Activated CD8-positive, alpha-beta T cell treated with anti-CD3 and anti-CD28 coated beads for 36 hours (primary cell): ENCODE data around the gene PLEKHG3. TPM values are rescaled to one million over a fixed set of nuclear protein-coding genes. Genes with fewer than 3 reads are reported as not detected.

Experiments
- ATAC-seq: fragments of 200-7000 bp; cut with Tn5 transposase; one replicate; pipeline ENCODE4 v1.10.0; 2021; ENCODE audit warnings: mild to moderate bottlenecking, moderate library complexity
- CTCF ChIA-PET: fragments of 350-600 bp; sonication (Branson Sonifier 250); formaldehyde crosslinking; loops from one replicate; lab custom pipeline; 2021; ENCODE audit warnings: antibody characterized with exemption; lab: Charles Lee
- POLR2A ChIA-PET: fragments of 350-600 bp; sonication (Branson Sonifier 250); formaldehyde crosslinking; loops from one replicate; lab custom pipeline; 2021; ENCODE audit warnings: antibody characterized with exemption; lab: Charles Lee
- DNase-seq: peaks from one replicate; pipeline ENCODE4 v3.0.0-alpha.2; 2020
- H3K27ac Mint-ChIP-seq: one replicate; pipeline ENCODE4 v1.8.0; 2021; ENCODE audit warnings: mild to moderate bottlenecking, mixed read lengths
- H3K27me3 Mint-ChIP-seq: one replicate; pipeline ENCODE4 v1.8.0; 2021; ENCODE audit warnings: mixed read lengths
- H3K36me3 Mint-ChIP-seq: one replicate; pipeline ENCODE4 v1.8.0; 2021; ENCODE audit warnings: low read depth, mixed read lengths
- H3K4me1 Mint-ChIP-seq: one replicate; pipeline ENCODE4 v1.8.0; 2021; ENCODE audit warnings: low read depth, mixed read lengths
- H3K4me3 Mint-ChIP-seq: one replicate; pipeline ENCODE4 v1.8.0; 2021; ENCODE audit warnings: mild to moderate bottlenecking, moderate library complexity, mixed read lengths
- H3K9me3 Mint-ChIP-seq: one replicate; pipeline ENCODE4 v1.8.0; 2021; ENCODE audit warnings: mixed read lengths
- CTCF ChIP-seq: fragments of 200-600 bp; IDR thresholded peaks from one replicate; pipeline ENCODE4 v1.8.0; 2022; ENCODE audit warnings: antibody characterized with exemption, mild to moderate bottlenecking
- intact Hi-C: fragments of 100-400 bp; cut with micrococcal nuclease; formaldehyde crosslinking; loops from one replicate; pipeline ENCODE4 v1.10.0; 2022
- total RNA-seq, 2 experiments: library from RNA; stranded (reverse); gene quantifications; one replicate each; pipeline ENCODE4 v1.2.3, GENCODE V29; 2021

The PLEKHG3 gene
- total RNA-seq, 2 experiments from 2014 or later, result 2.7 to 2.8 TPM

- intact Hi-C loops, result no loop called here
- H3K4me1 Mint-ChIP-seq, result peaks cover 16% of the 10 kb centered on the region
- CTCF ChIA-PET, result interaction anchor here (0.8 kb wide), 1 partner anchor 191 kb away, joined by 3 read pairs; no protein-coding TSS in a partner anchor
These were observed 3.3 kb upstream of the PLEKHG3 start for GRCh38 chr14:64700894-64701293.

GRCh38 chr14:64701660-64702059, 2.6 kb upstream of the PLEKHG3 start:
- H3K27me3 Mint-ChIP-seq, result peaks cover 67% of the 10 kb centered on the region
- DNase-seq (no peak), ATAC-seq (no peak)
- TF ChIP-seq CTCF, result no peak
- no peaks in the 10 kb centered on the region for H3K9me3 Mint-ChIP-seq
- H3K4me3 Mint-ChIP-seq, result no peak overlapping the region
- ChIA-PET CTCF (interaction anchor here (0.8 kb wide), 2 partner anchors 59 to 190 kb away, joined by 3 read pairs; no protein-coding TSS in a partner anchor), POLR2A (no interaction called here)
- no peaks in the 10 kb centered on the region for H3K36me3 Mint-ChIP-seq
- H3K27ac Mint-ChIP-seq, result no peak overlapping the region
- intact Hi-C loops, result no loop called here
- H3K4me1 Mint-ChIP-seq, result peaks cover 18% of the 10 kb centered on the region

More at GRCh38 chr14:64700894-64701293, 3.3 kb upstream of the PLEKHG3 start:
- ATAC-seq (no peak), DNase-seq (no peak)
- no peak overlapping the region for H3K27ac Mint-ChIP-seq
- POLR2A ChIA-PET, result interaction anchor here (0.6 to 0.9 kb wide), 2 partner anchors 28 to 42 kb away, joined by 3 read pairs; no protein-coding TSS in a partner anchor
- peaks cover 61% of the 10 kb centered on the region for H3K27me3 Mint-ChIP-seq
- H3K9me3 Mint-ChIP-seq, result no peaks in the 10 kb centered on the region
- H3K36me3 Mint-ChIP-seq, result no peaks in the 10 kb centered on the region
- H3K4me3 Mint-ChIP-seq, result no peak overlapping the region
- TF ChIP-seq CTCF, result no peak

- intact Hi-C loops, result no loop called here
- Mint-ChIP-seq H3K27me3 (peaks cover 69% of the 10 kb centered on the region), H3K9me3 (no peaks in the 10 kb centered on the region), H3K27ac (no peak overlapping the region), H3K4me1 (peaks cover 22% of the 10 kb centered on the region), H3K4me3 (peak overlapping the region; percentile 57), H3K36me3 (no peaks in the 10 kb centered on the region)
- DNase-seq (no peak), ATAC-seq (peak; percentile 10)
- no peak for TF ChIP-seq CTCF
- ChIA-PET CTCF (no interaction called here), POLR2A (interaction anchor here (0.7 to 0.8 kb wide), 2 partner anchors 195 to 806 kb away, joined by 3 read pairs; no protein-coding TSS in a partner anchor)
These were observed 1.5 kb upstream of the PLEKHG3 start for GRCh38 chr14:64702493-64703394.

GRCh38 chr14:64703395-64704142, 655 bp upstream of the PLEKHG3 start:
- Mint-ChIP-seq H3K27me3 (peaks cover 67% of the 10 kb centered on the region), H3K36me3 (no peaks in the 10 kb centered on the region), H3K4me1 (peaks cover 22% of the 10 kb centered on the region), H3K27ac (no peak overlapping the region), H3K4me3 (peak overlapping the region; percentile 57), H3K9me3 (no peaks in the 10 kb centered on the region)
- ATAC-seq (no peak), DNase-seq (no peak)
- intact Hi-C loops, result no loop called here
- no peak for TF ChIP-seq CTCF
- CTCF ChIA-PET, result interaction anchor here (1.1 kb wide), 1 partner anchor 188 kb away, joined by 3 read pairs; no protein-coding TSS in a partner anchor
- POLR2A ChIA-PET, result interaction anchor here (0.8 to 0.9 kb wide), 2 partner anchors 10 to 806 kb away, joined by 3 read pairs; no protein-coding TSS in a partner anchor
